Small intestine (tissue), 7 donors: Measurements from ENCODE around the gene GAREM1. TPM values are rescaled to one million over a fixed set of nuclear protein-coding genes. Genes with fewer than 3 reads are reported as not detected.
A peak's percentile ranks its signal among the peaks of the same experiment; 100 is the strongest.

Source experiments
- DNase-seq, 2 donors: peaks; one replicate each; pipeline versions ENCODE4 v3.0.0 to v3.0.0-alpha.2; 2013
- FAIRE-seq: peaks from 2 replicates; lab custom pipeline; 2012; peaks lifted over from hg19 to GRCh38; lab: Jason Lieb, UNC
- H3K27ac ChIP-seq, 3 donors: one replicate each; pipeline ENCODE4 v1.5.1; 2013; ENCODE audit warnings: low read length in 2 of 3, mild to moderate bottlenecking in 2 of 3, control low read depth in 1 of 3, inconsistent platforms in 1 of 3, low read depth in 1 of 3, moderate library complexity in 1 of 3
- H3K27me3 ChIP-seq, 3 donors: one replicate each; pipeline ENCODE4 v1.6.1; 2013; ENCODE audit warnings: low read length in 3 of 3, inconsistent platforms in 1 of 3; ENCODE audit not compliant: control insufficient read depth in 3 of 3, insufficient read depth in 3 of 3
- H3K36me3 ChIP-seq, 3 donors: one replicate each; pipeline ENCODE4 v1.6.1; 2013; ENCODE audit warnings: low read length in 3 of 3, inconsistent platforms in 1 of 3, low read depth in 1 of 3, mild to moderate bottlenecking in 1 of 3, moderate library complexity in 1 of 3; ENCODE audit not compliant: control insufficient read depth in 3 of 3, insufficient read depth in 2 of 3
- H3K4me1 ChIP-seq, 3 donors: one replicate each; pipeline ENCODE4 v1.6.1; 2013; ENCODE audit warnings: low read length in 2 of 3, inconsistent platforms in 1 of 3, low read depth in 1 of 3, mild to moderate bottlenecking in 1 of 3, moderate library complexity in 1 of 3; ENCODE audit not compliant: control insufficient read depth in 3 of 3, insufficient read depth in 2 of 3
- H3K4me3 ChIP-seq, 3 donors: one replicate each; pipeline ENCODE4 v1.5.1; 2013; ENCODE audit warnings: low read length in 3 of 3, control low read depth in 1 of 3, inconsistent platforms in 1 of 3, low read depth in 1 of 3, mild to moderate bottlenecking in 1 of 3, moderate library complexity in 1 of 3
- H3K9me3 ChIP-seq, 2 donors: one replicate each; pipeline ENCODE4 v1.6.1; 2013; ENCODE audit warnings: low read depth in 1 of 2, low read length in 1 of 2; ENCODE audit not compliant: control insufficient read depth in 2 of 2, insufficient read depth in 1 of 2
- WGBS, 3 donors: extraction: QIAGEN DNeasy Blood & Tissue Kit; methylation state at CpG; one replicate each; pipeline ENCODE4 v1.1.7; 2013; 5-methylcytosine and 5-hydroxymethylcytosine counted together
- polyA plus RNA-seq, 4 donors: library from polyadenylated mRNA; stranded (reverse) in 3 of 4; unstranded in 1 of 4; fragments of 200-250 nt in 3 of 4; fragments of 120-200 nt in 1 of 4; gene quantifications; one replicate each; pipeline versions ENCODE4 v1.2.1 to v1.2.3, GENCODE V29; 2013
- donor health status: healthy with polysubstance abuse.
- donor health status: control.
- donor health status: control.
- donor health status: Bipolar disorder and iron deficiency.
- donor health status: healthy.

The GAREM1 gene
- polyA plus RNA-seq, 4 donors: 1.9 to 12.8 (median 4.0) TPM

DNA sequence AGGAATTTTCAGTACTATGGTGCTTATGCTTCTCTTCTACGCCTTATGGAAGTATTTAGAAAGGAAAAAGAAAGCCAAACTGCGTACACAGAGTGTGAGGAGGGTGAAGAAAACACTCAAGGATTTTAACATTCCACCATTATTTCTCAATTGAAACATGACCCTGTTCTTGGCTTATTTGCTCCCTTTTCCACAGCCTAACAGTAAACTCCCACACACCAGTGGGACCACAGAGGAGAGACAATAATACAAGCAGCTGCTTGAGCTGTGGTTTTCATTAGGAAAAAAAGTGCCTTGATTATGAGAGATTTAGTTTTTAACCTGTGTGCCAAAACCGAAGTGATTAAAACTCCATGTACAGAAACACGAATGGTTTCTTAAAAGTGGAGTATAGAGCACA lies 146.5 kb downstream of the GAREM1 start:
- no peaks in the 10 kb centered on the region for H3K27me3 ChIP-seq
- no peaks in the 10 kb centered on the region for H3K9me3 ChIP-seq
- H3K36me3 ChIP-seq: peaks cover 0 to 2% (median 0%) of the 10 kb centered on the region in 3 donors
- DNase-seq (no peak), FAIRE-seq (no peak)
- WGBS, 3 donors: 73 to 79% (median 77%) methylated on average over 4 of the region's 4 CpGs
- H3K4me1 ChIP-seq: peaks cover 0 to 6% (median 0%) of the 10 kb centered on the region in 3 donors
- H3K27ac ChIP-seq: no peak overlapping the region
- no peak overlapping the region for H3K4me3 ChIP-seq

DNA sequence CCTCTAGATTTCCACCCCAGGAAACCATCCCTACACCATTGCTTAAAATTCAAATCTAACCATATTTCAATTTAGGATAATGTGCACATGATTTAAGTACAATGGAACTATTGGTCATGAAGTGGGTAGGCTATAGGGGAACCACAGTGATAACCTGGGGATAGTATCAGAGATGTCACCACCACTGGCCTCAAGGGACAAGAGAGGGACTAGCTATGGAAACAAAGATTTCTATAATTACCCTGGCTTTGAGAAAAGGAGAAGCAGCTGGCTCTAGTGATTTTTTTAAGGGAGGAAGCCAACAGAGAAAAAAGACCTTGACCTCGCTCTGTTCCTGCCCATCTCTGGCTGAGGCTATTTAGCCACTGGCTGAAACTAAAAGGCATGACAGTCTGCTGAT lies 148.9 kb downstream of the GAREM1 start:
- FAIRE-seq: no peak
- no peaks in the 10 kb centered on the region for H3K27me3 ChIP-seq
- peaks cover 0 to 2% (median 2%) of the 10 kb centered on the region in 3 donors for H3K36me3 ChIP-seq
- 81 to 86% (median 85%) methylated on average over 1 of the region's 1 CpG for WGBS, 3 donors
- H3K4me1 ChIP-seq: peaks cover 0 to 9% (median 3%) of the 10 kb centered on the region in 3 donors
- H3K27ac ChIP-seq: no peak overlapping the region
- no peak for DNase-seq
- no peak overlapping the region for H3K4me3 ChIP-seq
- no peaks in the 10 kb centered on the region for H3K9me3 ChIP-seq

DNA sequence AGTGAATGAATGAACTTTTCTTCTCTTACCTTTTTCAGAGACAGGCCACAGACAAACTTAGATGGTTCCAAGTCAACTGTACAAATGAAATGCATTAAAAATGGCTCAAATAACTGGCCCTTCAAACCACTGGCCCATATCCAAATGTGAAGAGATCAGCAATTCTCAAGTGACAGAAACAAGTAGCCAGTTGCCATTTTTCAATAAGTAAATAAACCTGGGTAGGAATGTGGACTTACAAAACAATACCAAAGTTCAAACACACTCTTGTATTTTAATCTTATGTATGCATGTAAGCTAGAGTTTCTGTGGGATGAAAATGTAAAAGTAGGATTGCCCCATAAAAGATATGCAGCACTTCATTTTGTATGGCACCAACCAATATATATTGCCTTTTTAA lies 151.6 kb downstream of the GAREM1 start:
- FAIRE-seq: no peak
- H3K9me3 ChIP-seq: no peaks in the 10 kb centered on the region
- no peak overlapping the region for H3K27ac ChIP-seq
- no peak overlapping the region for H3K4me3 ChIP-seq
- DNase-seq: no peak
- peaks cover 0 to 2% (median 2%) of the 10 kb centered on the region in 3 donors for H3K36me3 ChIP-seq
- H3K27me3 ChIP-seq: no peaks in the 10 kb centered on the region
- peaks cover 0 to 6% (median 3%) of the 10 kb centered on the region in 3 donors for H3K4me1 ChIP-seq

DNA sequence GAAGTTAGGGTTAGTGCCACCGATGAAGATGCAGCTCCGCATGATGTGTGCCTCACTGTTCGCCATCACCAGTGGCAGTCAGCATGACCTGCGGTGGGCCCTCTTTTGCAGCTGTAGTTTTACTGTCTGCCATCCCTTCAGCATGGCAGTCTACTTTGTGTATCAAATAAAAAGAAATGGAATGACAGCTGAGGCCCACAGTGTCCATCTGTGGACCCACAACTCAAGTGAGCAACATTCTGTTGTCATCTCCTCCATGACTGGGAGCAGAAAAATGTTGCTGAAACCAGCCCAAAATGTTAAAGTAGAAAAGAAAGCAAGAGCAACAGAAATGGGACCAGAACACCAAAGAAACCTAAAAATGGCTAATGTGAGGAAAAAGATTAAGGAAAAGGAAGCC lies 152.1 kb downstream of the GAREM1 start:
- DNase-seq (no peak), FAIRE-seq (no peak)
- Histone ChIP-seq H3K4me1 (peaks cover 0 to 6% (median 3%) of the 10 kb centered on the region in 3 donors), H3K36me3 (peaks cover 0 to 2% (median 2%) of the 10 kb centered on the region in 3 donors), H3K9me3 (no peaks in the 10 kb centered on the region), H3K4me3 (no peak overlapping the region), H3K27ac (no peak overlapping the region), H3K27me3 (no peaks in the 10 kb centered on the region)
- WGBS, 3 donors: 93 to 100% (median 95%) methylated on average over 4 of the region's 4 CpGs

DNA sequence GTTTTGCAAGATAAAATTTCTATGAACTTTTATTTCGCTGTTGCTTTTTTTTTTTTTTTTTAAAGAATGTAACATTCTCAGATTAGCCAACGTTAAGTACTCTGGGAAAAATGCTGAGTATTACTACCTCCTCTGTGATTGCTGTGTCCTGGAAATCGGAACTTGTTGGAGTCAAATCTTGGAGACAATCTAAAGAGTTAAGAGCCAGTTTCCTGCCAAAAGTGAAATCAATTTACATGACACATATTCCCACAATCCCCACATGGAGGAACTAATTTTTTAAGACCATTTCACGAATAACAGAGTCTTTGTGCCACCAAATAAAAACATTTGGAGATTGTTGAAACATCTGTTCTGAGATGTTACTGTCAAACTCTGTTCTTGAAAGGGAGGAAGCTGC lies 153.0 kb downstream of the GAREM1 start:
- H3K27ac ChIP-seq: no peak overlapping the region
- H3K27me3 ChIP-seq: no peaks in the 10 kb centered on the region
- peaks cover 0 to 2% (median 0%) of the 10 kb centered on the region in 3 donors for H3K36me3 ChIP-seq
- no peaks in the 10 kb centered on the region for H3K9me3 ChIP-seq
- 54 to 67% (median 60%) methylated on average over 4 of the region's 4 CpGs for WGBS, 3 donors
- no peak for DNase-seq
- peaks cover 0 to 6% (median 3%) of the 10 kb centered on the region in 3 donors for H3K4me1 ChIP-seq
- H3K4me3 ChIP-seq: no peak overlapping the region
- no peak for FAIRE-seq

DNA sequence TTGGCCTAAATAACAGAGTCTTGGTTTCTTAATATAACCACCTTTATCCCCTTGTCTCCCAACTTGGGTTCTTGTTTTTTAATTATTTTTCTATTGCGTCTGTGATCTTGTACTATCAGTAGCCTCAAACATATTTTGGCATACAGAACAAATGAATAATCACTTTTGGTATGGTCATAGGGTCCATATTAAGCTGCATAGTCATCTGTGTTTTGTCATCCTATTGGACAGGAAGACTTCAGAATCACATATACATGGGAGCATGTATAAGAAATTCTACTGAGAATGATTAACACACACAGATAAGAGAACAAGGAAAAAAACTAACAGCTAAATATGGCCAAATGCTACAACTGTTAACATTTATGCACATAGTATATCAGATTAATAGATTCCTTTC lies 154.8 kb downstream of the GAREM1 start:
- DNase-seq: no peak
- FAIRE-seq: no peak
- Histone ChIP-seq H3K27me3 (no peaks in the 10 kb centered on the region), H3K4me3 (no peak overlapping the region), H3K4me1 (peaks cover 0 to 3% (median 3%) of the 10 kb centered on the region in 3 donors), H3K27ac (no peak overlapping the region), H3K9me3 (no peaks in the 10 kb centered on the region), H3K36me3 (peaks cover 0 to 2% (median 0%) of the 10 kb centered on the region in 3 donors)
- WGBS, 3 donors: 94 to 100% (median 98%) methylated on average over 1 of the region's 1 CpG

DNA sequence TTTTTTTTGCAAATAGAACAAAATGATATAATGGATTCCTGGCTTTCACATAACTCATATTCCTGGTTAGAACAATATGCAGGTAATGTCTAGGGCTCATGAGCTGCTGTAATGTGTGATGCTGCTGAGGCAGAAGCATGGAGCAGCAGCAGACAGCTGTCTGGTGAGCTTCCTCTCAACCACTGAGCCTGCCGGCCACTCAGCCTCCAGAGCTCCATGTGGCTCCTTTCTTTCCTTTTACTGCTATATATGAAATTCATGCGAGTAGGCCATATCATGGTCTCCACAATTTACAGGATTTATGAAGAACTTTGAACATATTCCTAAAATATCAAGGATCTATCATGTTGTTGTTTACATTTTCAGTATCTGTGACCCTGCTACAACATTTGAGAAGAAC lies 159.9 kb downstream of the GAREM1 start:
- no peak overlapping the region for H3K4me3 ChIP-seq
- H3K27me3 ChIP-seq: no peaks in the 10 kb centered on the region
- H3K4me1 ChIP-seq: no peaks in the 10 kb centered on the region
- DNase-seq (no peak), FAIRE-seq (no peak)
- H3K27ac ChIP-seq: no peak overlapping the region
- 70 to 90% (median 72%) methylated on average over 2 of the region's 2 CpGs for WGBS, 3 donors
- no peaks in the 10 kb centered on the region for H3K9me3 ChIP-seq
- H3K36me3 ChIP-seq: no peaks in the 10 kb centered on the region

DNA sequence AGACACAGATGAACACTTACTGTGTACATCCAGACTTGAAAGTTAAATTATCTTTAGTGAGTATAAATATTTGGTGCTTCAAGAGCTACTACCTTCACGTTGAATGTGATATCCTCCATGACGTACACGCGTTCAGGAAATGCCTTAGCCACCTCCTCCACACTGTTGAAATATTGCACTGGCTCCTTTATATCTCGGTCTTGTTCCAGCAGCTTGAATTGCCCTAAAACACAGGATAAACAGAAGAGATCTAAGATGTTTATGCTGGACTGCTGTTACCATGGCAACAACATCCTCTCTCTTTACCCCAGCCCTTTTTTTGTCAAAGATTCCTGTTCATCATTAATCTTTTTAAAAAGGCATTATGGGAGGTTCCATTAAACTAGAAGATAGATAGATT lies 160.6 kb downstream of the GAREM1 start:
- FAIRE-seq: no peak
- H3K36me3 ChIP-seq: no peaks in the 10 kb centered on the region

DNA sequence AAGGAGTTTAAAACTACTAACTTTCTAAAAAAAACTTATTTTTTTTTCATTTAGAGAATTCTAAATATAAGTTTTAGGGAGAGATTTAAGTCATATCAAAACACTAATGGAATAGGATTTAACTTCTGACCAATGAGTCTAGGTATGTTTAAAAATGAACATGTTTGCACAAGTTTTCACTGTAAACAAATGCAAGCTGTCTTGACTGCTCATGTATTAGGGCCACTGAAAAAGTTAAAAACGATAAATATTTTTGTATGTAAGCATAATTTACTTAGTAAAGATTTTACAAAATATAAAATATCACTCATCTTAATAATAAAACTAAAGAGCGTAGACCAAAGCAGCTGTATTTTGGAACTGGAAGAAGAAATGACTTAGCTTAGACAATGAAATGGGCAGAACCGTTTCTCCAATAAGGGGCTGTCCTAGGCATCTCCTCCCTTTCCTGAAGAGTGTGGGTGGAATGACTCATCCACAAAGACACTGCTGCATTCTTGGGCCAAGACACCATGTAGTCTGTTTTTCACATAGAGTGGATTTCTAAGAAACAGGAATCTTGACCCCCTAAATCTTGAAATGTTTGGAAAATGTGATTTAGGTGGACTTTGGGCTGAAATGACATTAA lies 162.1 kb downstream of the GAREM1 start:
- H3K36me3 ChIP-seq: no peaks in the 10 kb centered on the region
- 57 to 81% (median 74%) methylated on average over 3 of the region's 3 CpGs for WGBS, 3 donors
- H3K4me3 ChIP-seq: no peak overlapping the region
- H3K9me3 ChIP-seq: no peaks in the 10 kb centered on the region
- no peak for DNase-seq
- H3K27ac ChIP-seq: no peak overlapping the region
- no peaks in the 10 kb centered on the region for H3K27me3 ChIP-seq
- FAIRE-seq: peak; percentile 19
- H3K4me1 ChIP-seq: no peaks in the 10 kb centered on the region

More for the DNA sequence above, 160.6 kb downstream of the GAREM1 start:
- Histone ChIP-seq H3K27me3 (no peaks in the 10 kb centered on the region), H3K27ac (peak overlapping the region in 2 of 3 donors; percentile 1 to 6), H3K9me3 (no peaks in the 10 kb centered on the region), H3K4me3 (no peak overlapping the region), H3K4me1 (no peaks in the 10 kb centered on the region)
- WGBS, 3 donors: 57 to 76% (median 72%) methylated on average over 5 of the region's 5 CpGs
- peak in 1 of 2 donors; percentile 24 for DNase-seq
